GM06990 (cell line): Measurements from ENCODE around the gene PRSS22.

Experiments used
- DNase-seq: peaks from one replicate; pipeline ENCODE4 v3.0.0-alpha.2; 2011; ENCODE audit not compliant: insufficient read length; ENCODE audit errors: extremely low read depth
- H3K27me3 ChIP-seq: replicated peaks from 2 replicates; pipeline ENCODE4 v1.6.0; 2011; ENCODE audit warnings: low read length; ENCODE audit not compliant: control insufficient read depth, insufficient read depth
- H3K36me3 ChIP-seq: 2 replicates; pipeline ENCODE4 v1.5.1; 2011; ENCODE audit warnings: low read length; ENCODE audit not compliant: control insufficient read depth, insufficient read depth
- H3K4me3 ChIP-seq: replicated peaks from 2 replicates; pipeline ENCODE4 v1.5.1; 2011; ENCODE audit warnings: low read depth, mild to moderate bottlenecking, control low read depth, low read length
- CTCF ChIP-seq: IDR thresholded peaks from 2 replicates; pipeline ENCODE4 v1.5.1; 2011; ENCODE audit warnings: low read length, control low read depth, mild to moderate bottlenecking, inconsistent platforms; ENCODE audit not compliant: insufficient read depth, poor library complexity, severe bottlenecking

PRSS22 gene

GRCh38 chr16:2871926-2872325, 14.0 kb upstream of the PRSS22 start:
- no peaks in the 10 kb centered on the region for H3K27me3 ChIP-seq
- TF ChIP-seq CTCF = no peak

GRCh38 chr16:2867987-2868789, 10.2 kb upstream of the PRSS22 start:
- TF ChIP-seq CTCF = peak; percentile 95
- no peaks in the 10 kb centered on the region for H3K36me3 ChIP-seq
- peak; percentile 97 for DNase-seq
- no peaks in the 10 kb centered on the region for H3K27me3 ChIP-seq
- peak overlapping the region; percentile 61 for H3K4me3 ChIP-seq

More at GRCh38 chr16:2871926-2872325, 14.0 kb upstream of the PRSS22 start:
- no peak for DNase-seq
- H3K36me3 ChIP-seq = no peaks in the 10 kb centered on the region
- no peak overlapping the region for H3K4me3 ChIP-seq

- peak overlapping the region; percentile 61 for H3K4me3 ChIP-seq
- TF ChIP-seq CTCF = no peak
- H3K27me3 ChIP-seq = no peaks in the 10 kb centered on the region
- no peaks in the 10 kb centered on the region for H3K36me3 ChIP-seq
- no peak for DNase-seq
Measured at GRCh38 chr16:2867661-2867986, 9.7 kb upstream of the PRSS22 start.

- no peaks in the 10 kb centered on the region for H3K36me3 ChIP-seq
- H3K4me3 ChIP-seq = no peak overlapping the region
- DNase-seq = no peak
- TF ChIP-seq CTCF = no peak
- no peaks in the 10 kb centered on the region for H3K27me3 ChIP-seq
Measured at GRCh38 chr16:2866431-2866830, 8.5 kb upstream of the PRSS22 start.

GRCh38 chr16:2865651-2866050, 7.7 kb upstream of the PRSS22 start:
- no peak for DNase-seq
- Histone ChIP-seq H3K36me3 (no peaks in the 10 kb centered on the region), H3K4me3 (no peak overlapping the region), H3K27me3 (no peaks in the 10 kb centered on the region)
- no peak for TF ChIP-seq CTCF
